HG03432 (cell line): ENCODE data around the gene PSMG3.
A peak's percentile ranks its signal among the peaks of the same experiment; 100 is the strongest.

Experiments
- ATAC-seq: cut with Tn5 transposase; IDR thresholded peaks from one replicate; pipeline ENCODE4 v1.9.1; 2021; ENCODE audit warnings: mild to moderate bottlenecking, moderate library complexity; ENCODE audit not compliant: unreplicated experiment

PSMG3 gene

GRCh38 chr7:1580422-1581030 is 10.7 kb upstream of the PSMG3 start:
- no peak for ATAC-seq

GRCh38 chr7:1579481-1580421 is 9.9 kb upstream of the PSMG3 start:
- peak; percentile 68 for ATAC-seq

- ATAC-seq, result no peak
Observed at GRCh38 chr7:1578513-1578912, 8.7 kb upstream of the PSMG3 start.

- ATAC-seq, result no peak
Observed at GRCh38 chr7:1576521-1577253, 6.9 kb upstream of the PSMG3 start.

- ATAC-seq, result no peak
Observed at GRCh38 chr7:1575809-1576208, 6.0 kb upstream of the PSMG3 start.

GRCh38 chr7:1572111-1572822 is 2.4 kb upstream of the PSMG3 start:
- ATAC-seq, result no peak

- peak; percentile 15 for ATAC-seq
Observed at GRCh38 chr7:1569440-1569832, 396 bp downstream of the PSMG3 start.

- ATAC-seq, result no peak
Observed at GRCh38 chr7:1569016-1569415, 816 bp downstream of the PSMG3 start.

- ATAC-seq, result no peak
Observed at GRCh38 chr7:1567896-1568510, 1.8 kb downstream of the PSMG3 start.

- no peak for ATAC-seq
Observed at GRCh38 chr7:1567049-1567771, 2.6 kb downstream of the PSMG3 start.

- ATAC-seq, result no peak
Observed at GRCh38 chr7:1566687-1567048, 3.2 kb downstream of the PSMG3 start.

- ATAC-seq, result no peak
Observed at GRCh38 chr7:1564603-1565022, 5.2 kb downstream of the PSMG3 start.

GRCh38 chr7:1563981-1564602 is 5.7 kb downstream of the PSMG3 start:
- no peak for ATAC-seq

GRCh38 chr7:1562597-1563051 is 7.2 kb downstream of the PSMG3 start:
- ATAC-seq, result no peak

GRCh38 chr7:1562116-1562515 is 7.7 kb downstream of the PSMG3 start:
- ATAC-seq, result no peak

- no peak for ATAC-seq
Observed at GRCh38 chr7:1561036-1561940, 8.5 kb downstream of the PSMG3 start.

GRCh38 chr7:1560620-1561031 is 9.2 kb downstream of the PSMG3 start:
- ATAC-seq, result no peak
